ENCODE data around the gene SORCS2. TPM values are rescaled to one million over a fixed set of nuclear protein-coding genes. Genes with fewer than 3 reads are reported as not detected.

The SORCS2 gene
- total and polyA plus RNA-seq, 2 experiments from 2014 or later: 0.38 to 1.4 TPM

GRCh38 chr4:7735961-7736360, 543.6 kb downstream of the SORCS2 start:
- H4K20me1 ChIP-seq (ENCODE audit: insufficient read depth): no peaks in the 10 kb centered on the region
- H3K9me2 ChIP-seq (ENCODE audit: insufficient read depth): no peaks in the 10 kb centered on the region
- H2AFZ ChIP-seq: no peak overlapping the region
- TF ChIP-seq EZH2phosphoT487 (IDR thresholded peaks at IDR 0.05; ENCODE audit: insufficient read depth, low read depth) (no peak), EZH2 (IDR thresholded peaks at IDR 0.05; ENCODE audit: insufficient read depth, poor library complexity, severe bottlenecking) (no peak)
- H3K9ac ChIP-seq: no peak overlapping the region
- H3K9me3 ChIP-seq (ENCODE audit: low read depth): no peaks in the 10 kb centered on the region
- H3K4me3 ChIP-seq: no peak overlapping the region
- no peaks in the 10 kb centered on the region for H3K36me3 ChIP-seq (ENCODE audit: low read depth)
- H3K79me2 ChIP-seq (ENCODE audit: insufficient read depth): no peaks in the 10 kb centered on the region
- no peaks in the 10 kb centered on the region for H3K27me3 ChIP-seq (replicated peaks; ENCODE audit: insufficient read depth)
- H3K4me1 ChIP-seq (ENCODE audit: insufficient read depth): no peaks in the 10 kb centered on the region
- no peak overlapping the region for H3K27ac ChIP-seq
- 65 to 72% methylated on average over 7 to 8 of the region's 8 CpGs for WGBS, 2 experiments (ENCODE audit: low coverage in 1 of 2, low lambda C conversion rate in 2 of 2, missing lambda C conversion rate in 2 of 2)
- no peaks in the 10 kb centered on the region for H3F3A ChIP-seq (ENCODE audit: insufficient read depth)
- in situ Hi-C loops (cut with MboI): no loop called here
- H3K4me2 ChIP-seq (ENCODE audit: unreplicated experiment): no peak overlapping the region
- no peak for DNase-seq

DNA sequence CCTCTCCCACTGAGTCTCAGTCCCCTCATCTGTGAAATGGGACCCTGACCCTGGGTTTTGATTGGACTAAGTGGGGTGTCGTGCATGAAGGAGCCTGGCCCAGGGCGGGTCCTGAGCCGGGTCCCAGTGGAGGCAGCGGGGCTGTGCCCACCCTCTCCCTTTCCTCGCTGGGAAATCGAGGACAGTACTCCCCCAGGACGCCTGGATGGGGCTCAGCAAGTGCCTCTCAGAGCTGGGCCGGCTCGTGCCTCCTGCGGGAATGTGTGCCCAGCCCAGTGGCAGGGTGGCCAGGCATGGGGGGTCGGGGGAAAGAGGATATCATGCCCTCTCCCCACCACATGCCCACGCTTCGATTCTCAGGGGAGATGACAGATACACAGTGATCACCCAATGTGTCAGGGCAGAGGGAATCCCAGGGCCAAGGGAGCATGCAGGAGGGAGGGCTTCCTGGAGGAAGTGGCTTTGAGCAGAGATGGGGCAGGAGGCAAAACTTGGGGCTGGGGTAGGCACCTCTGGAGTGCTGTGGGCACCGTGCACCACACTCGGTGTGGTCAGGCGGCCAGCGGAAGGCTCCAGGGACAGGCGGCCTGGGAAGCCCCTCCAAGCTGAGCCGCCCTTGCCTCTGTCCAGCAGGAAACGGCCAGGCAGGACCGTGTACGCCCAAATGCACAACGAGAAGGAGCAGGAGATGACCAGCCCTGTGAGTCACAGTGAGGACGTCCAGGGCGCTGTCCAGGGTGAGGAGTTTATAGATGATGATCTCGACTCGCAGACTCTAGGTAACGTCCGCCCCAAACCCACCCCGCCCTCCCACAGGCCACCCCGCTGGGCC, 544.3 kb downstream of the SORCS2 start:
- no peaks in the 10 kb centered on the region for H3K36me3 ChIP-seq (ENCODE audit: low read depth)
- H2AFZ ChIP-seq: no peak overlapping the region
- peak; percentile 36 for DNase-seq
- no peak overlapping the region for H3K9ac ChIP-seq
- no peaks in the 10 kb centered on the region for H3K79me2 ChIP-seq (ENCODE audit: insufficient read depth)
- no peaks in the 10 kb centered on the region for H3K9me3 ChIP-seq (ENCODE audit: low read depth)
- no peaks in the 10 kb centered on the region for H3K27me3 ChIP-seq (replicated peaks; ENCODE audit: insufficient read depth)
- no peak overlapping the region for H3K4me2 ChIP-seq (ENCODE audit: unreplicated experiment)
- no peak overlapping the region for H3K4me3 ChIP-seq
- no peaks in the 10 kb centered on the region for H3K4me1 ChIP-seq (ENCODE audit: insufficient read depth)
- no peaks in the 10 kb centered on the region for H3F3A ChIP-seq (ENCODE audit: insufficient read depth)
- H4K20me1 ChIP-seq (ENCODE audit: insufficient read depth): no peaks in the 10 kb centered on the region
- 79 to 82% methylated on average over 24 to 30 of the region's 31 CpGs for WGBS, 2 experiments (ENCODE audit: low coverage in 1 of 2, low lambda C conversion rate in 2 of 2, missing lambda C conversion rate in 2 of 2)
- no peaks in the 10 kb centered on the region for H3K9me2 ChIP-seq (ENCODE audit: insufficient read depth)
- TF ChIP-seq EZH2 (IDR thresholded peaks at IDR 0.05; ENCODE audit: insufficient read depth, poor library complexity, severe bottlenecking) (no peak), EZH2phosphoT487 (IDR thresholded peaks at IDR 0.05; ENCODE audit: insufficient read depth, low read depth) (no peak)
- no peak overlapping the region for H3K27ac ChIP-seq
- in situ Hi-C loops (cut with MboI): no loop called here

DNA sequence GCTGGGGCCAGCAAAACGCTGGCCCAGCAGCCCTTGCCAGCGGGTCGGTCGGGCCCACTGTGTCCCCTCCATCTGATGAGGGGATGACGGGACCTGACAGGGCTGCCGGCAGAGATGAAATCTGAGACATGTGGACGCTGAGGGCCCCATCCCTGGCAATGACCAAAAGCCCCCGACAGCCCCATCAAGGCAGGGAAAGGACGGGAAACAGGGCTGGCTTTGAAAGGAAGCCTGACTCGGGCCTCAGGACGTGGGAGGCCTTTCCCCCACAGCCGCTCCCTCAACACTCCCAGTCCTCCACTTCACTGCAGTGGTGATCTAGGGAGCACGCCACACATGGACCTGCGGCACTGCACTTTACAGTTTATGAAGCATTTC, 544.9 kb downstream of the SORCS2 start:
- no peaks in the 10 kb centered on the region for H4K20me1 ChIP-seq (ENCODE audit: insufficient read depth)
- TF ChIP-seq EZH2phosphoT487 (IDR thresholded peaks at IDR 0.05; ENCODE audit: insufficient read depth, low read depth) (no peak), EZH2 (IDR thresholded peaks at IDR 0.05; ENCODE audit: insufficient read depth, poor library complexity, severe bottlenecking) (no peak)
- H3K79me2 ChIP-seq (ENCODE audit: insufficient read depth): no peaks in the 10 kb centered on the region
- H3K4me3 ChIP-seq: no peak overlapping the region
- no peaks in the 10 kb centered on the region for H3K9me2 ChIP-seq (ENCODE audit: insufficient read depth)
- H3F3A ChIP-seq (ENCODE audit: insufficient read depth): no peaks in the 10 kb centered on the region
- 83 to 87% methylated on average over 13 to 14 of the region's 14 CpGs for WGBS, 2 experiments (ENCODE audit: low coverage in 1 of 2, low lambda C conversion rate in 2 of 2, missing lambda C conversion rate in 2 of 2)
- H3K9me3 ChIP-seq (ENCODE audit: low read depth): no peaks in the 10 kb centered on the region
- no peaks in the 10 kb centered on the region for H3K36me3 ChIP-seq (ENCODE audit: low read depth)
- H3K9ac ChIP-seq: no peak overlapping the region
- no peak for DNase-seq
- in situ Hi-C loops (cut with MboI): no loop called here
- no peak overlapping the region for H2AFZ ChIP-seq
- H3K4me1 ChIP-seq (ENCODE audit: insufficient read depth): no peaks in the 10 kb centered on the region
- H3K27me3 ChIP-seq (replicated peaks; ENCODE audit: insufficient read depth): no peaks in the 10 kb centered on the region
- H3K27ac ChIP-seq: no peak overlapping the region
- H3K4me2 ChIP-seq (ENCODE audit: unreplicated experiment): no peak overlapping the region

GRCh38 chr4:7737752-7738457, 545.6 kb downstream of the SORCS2 start:
- Histone ChIP-seq H3K36me3 (ENCODE audit: low read depth) (no peaks in the 10 kb centered on the region), H3F3A (ENCODE audit: insufficient read depth) (no peaks in the 10 kb centered on the region), H3K9ac (no peak overlapping the region), H3K4me1 (ENCODE audit: insufficient read depth) (no peaks in the 10 kb centered on the region), H3K4me2 (ENCODE audit: unreplicated experiment) (no peak overlapping the region), H3K9me2 (ENCODE audit: insufficient read depth) (no peaks in the 10 kb centered on the region), H2AFZ (no peak overlapping the region), H3K27me3 (replicated peaks; ENCODE audit: insufficient read depth) (no peaks in the 10 kb centered on the region), H3K79me2 (ENCODE audit: insufficient read depth) (no peaks in the 10 kb centered on the region), H3K27ac (no peak overlapping the region), H3K9me3 (ENCODE audit: low read depth) (no peaks in the 10 kb centered on the region), H3K4me3 (no peak overlapping the region), H4K20me1 (ENCODE audit: insufficient read depth) (no peaks in the 10 kb centered on the region)
- DNase-seq: no peak
- 90 to 95% methylated on average over 19 of the region's 19 CpGs for WGBS, 2 experiments (ENCODE audit: low coverage in 1 of 2, low lambda C conversion rate in 2 of 2, missing lambda C conversion rate in 2 of 2)
- in situ Hi-C loops (cut with MboI): no loop called here
- no peak for TF ChIP-seq EZH2phosphoT487 (IDR thresholded peaks at IDR 0.05; ENCODE audit: insufficient read depth, low read depth)
- TF ChIP-seq EZH2 (IDR thresholded peaks at IDR 0.05; ENCODE audit: insufficient read depth, poor library complexity, severe bottlenecking): no peak

Data from GM23248 (cell line).